B cell (primary cell): ENCODE measurements around the gene TMEM144. TPM values are rescaled to one million over a fixed set of nuclear protein-coding genes. Genes with fewer than 3 reads are reported as not detected.

Experiments
- ATAC-seq: fragments of 200-7000 bp; cut with Tn5 transposase; one replicate; pipeline ENCODE4 v1.10.0; 2021; ENCODE audit warnings: low read depth, mild to moderate bottlenecking, moderate number of reproducible peaks, moderate library complexity
- CTCF ChIA-PET: fragments of 350-600 bp; sonication (Branson Sonifier 250); formaldehyde crosslinking; loops from one replicate; lab custom pipeline; 2021; ENCODE audit warnings: antibody characterized with exemption, inconsistent platforms; lab: Charles Lee
- POLR2A ChIA-PET: fragments of 350-600 bp; sonication (Branson Sonifier 250); formaldehyde crosslinking; loops from one replicate; lab custom pipeline; 2021; ENCODE audit warnings: antibody characterized with exemption; lab: Charles Lee
- DNase-seq: peaks from one replicate; pipeline ENCODE4 v3.0.0; 2013
- H2AFZ ChIP-seq: 2 replicates; pipeline ENCODE4 v1.6.1; 2012; ENCODE audit warnings: mild to moderate bottlenecking, low read depth, low read length; ENCODE audit not compliant: insufficient read depth, poor library complexity, severe bottlenecking
- H3K27ac ChIP-seq, 2 donors: 1 replicate in 1 of 2; 2 replicates in 1 of 2; pipeline ENCODE4 v1.5.1; 2012 to 2013; ENCODE audit warnings: low read length in 2 of 2, mild to moderate bottlenecking in 2 of 2, moderate library complexity in 1 of 2
- H3K27me3 ChIP-seq, 4 experiments: fragments of 200-600 bp in 1 of 4; sonication (generic) in 1 of 4; replicated peaks in 1 of 4; 1 replicate in 2 of 4; 2 replicates in 2 of 4; pipeline versions ENCODE4 v1.6.1 to v1.7.0; 2013 to 2016; ENCODE audit warnings: low read length in 3 of 4, mild to moderate bottlenecking in 2 of 4, mixed read lengths in 1 of 4, moderate library complexity in 1 of 4; ENCODE audit not compliant: insufficient read depth in 4 of 4, control insufficient read depth in 3 of 4; ENCODE audit errors: control extremely low read depth in 1 of 4
- H3K36me3 ChIP-seq, 2 experiments: replicated peaks in 1 of 2; 1 replicate in 1 of 2; 2 replicates in 1 of 2; pipeline versions ENCODE4 v1.6.1 to v1.7.1; 2013; ENCODE audit warnings: low read length in 1 of 2; ENCODE audit not compliant: insufficient read depth in 2 of 2, control insufficient read depth in 1 of 2; ENCODE audit errors: control extremely low read depth in 1 of 2, extremely low read depth in 1 of 2
- H3K4me1 ChIP-seq, 2 donors: fragments of 200-600 bp in 1 of 2; sonication (generic) in 1 of 2; 1 replicate in 1 of 2; 2 replicates in 1 of 2; pipeline versions ENCODE4 v1.5.1 to v1.6.1; 2013 to 2017; ENCODE audit warnings: low read length in 2 of 2; ENCODE audit not compliant: control insufficient read depth in 2 of 2, insufficient read depth in 2 of 2
- H3K4me2 ChIP-seq: replicated peaks from 2 replicates; pipeline ENCODE3; 2012; ENCODE audit warnings: mild to moderate bottlenecking, low read depth, low read length; ENCODE audit not compliant: poor library complexity, severe bottlenecking
- H3K4me3 ChIP-seq, 5 experiments: fragments of 200-600 bp in 1 of 5; sonication (generic) in 1 of 5; 1 replicate in 3 of 5; 2 replicates in 2 of 5; pipeline versions ENCODE4 v1.5.1 to v1.7.0; 2011 to 2016; ENCODE audit warnings: low read length in 4 of 5, mild to moderate bottlenecking in 4 of 5, low read depth in 2 of 5, control low read depth in 1 of 5, moderate library complexity in 1 of 5; ENCODE audit not compliant: insufficient read depth in 1 of 5; ENCODE audit errors: control extremely low read depth in 1 of 5, extremely low read depth in 1 of 5
- H3K79me2 ChIP-seq: fragments of 200-600 bp; sonication (generic); one replicate; pipeline ENCODE4 v1.6.0; 2016; ENCODE audit warnings: low read length; ENCODE audit not compliant: control insufficient read depth, insufficient read depth
- H3K9ac ChIP-seq: fragments of 200-600 bp; sonication (generic); 2 replicates; pipeline ENCODE4 v1.6.1; 2017; ENCODE audit warnings: mild to moderate bottlenecking, low read length, moderate library complexity
- H3K9me3 ChIP-seq, 3 donors: one replicate each; pipeline versions ENCODE4 v1.6.1 to v1.7.1; 2013; ENCODE audit warnings: low read length in 2 of 3; ENCODE audit not compliant: control insufficient read depth in 2 of 3, insufficient read depth in 1 of 3; ENCODE audit errors: control extremely low read depth in 1 of 3
- H4K20me1 ChIP-seq: 2 replicates; pipeline ENCODE4 v1.6.0; 2012; ENCODE audit warnings: mild to moderate bottlenecking, low read length; ENCODE audit not compliant: insufficient read depth, control insufficient read depth, poor library complexity, severe bottlenecking
- H3K27ac Mint-ChIP-seq: one replicate; pipeline ENCODE4 v1.8.0; 2021; ENCODE audit warnings: mixed read lengths
- H3K27me3 Mint-ChIP-seq: one replicate; pipeline ENCODE4 v1.8.0; 2021; ENCODE audit warnings: mixed read lengths
- H3K4me1 Mint-ChIP-seq: one replicate; pipeline ENCODE4 v1.8.0; 2021; ENCODE audit warnings: mixed read lengths
- H3K4me3 Mint-ChIP-seq: one replicate; pipeline ENCODE4 v1.8.0; 2021; ENCODE audit warnings: mixed read lengths
- H3K9me3 Mint-ChIP-seq: one replicate; pipeline ENCODE4 v1.8.0; 2022; ENCODE audit warnings: mixed read lengths; ENCODE audit not compliant: insufficient read depth
- CTCF ChIP-seq: fragments of 200-600 bp; IDR thresholded peaks from one replicate; pipeline ENCODE4 v1.8.0; 2022; ENCODE audit warnings: antibody characterized with exemption, mild to moderate bottlenecking
- EZH2 ChIP-seq: IDR thresholded peaks from 2 replicates; pipeline ENCODE4 v1.6.1; 2012; ENCODE audit warnings: borderline replicate concordance, low read depth, mild to moderate bottlenecking, moderate library complexity, low read length; ENCODE audit not compliant: insufficient read depth, poor library complexity, severe bottlenecking
- WGBS: methylation state at CpG from one replicate; pipeline ENCODE4 v1.1.5; 2013; ENCODE audit warnings: missing lambda C conversion rate; ENCODE audit not compliant: insufficient coverage; 5-methylcytosine and 5-hydroxymethylcytosine counted together
- intact Hi-C: fragments of 100-400 bp; cut with micrococcal nuclease; formaldehyde crosslinking; loops from one replicate; pipeline ENCODE4 v1.10.0; 2022
- polyA plus RNA-seq: library from polyadenylated mRNA; depleted of rRNA; stranded (reverse); fragments of >200 nt; gene quantifications from 2 replicates; pipeline ENCODE4 v1.2.3, GENCODE V29; 2012
- total RNA-seq, 2 donors: library from RNA; stranded (reverse); fragments of 120-200 nt in 1 of 2; gene quantifications; 1 replicate in 1 of 2; 2 replicates in 1 of 2; pipeline versions ENCODE4 v1.2.3 to v1.2.4, GENCODE V29; 2013 to 2022

Gene TMEM144
- total and polyA plus RNA-seq, 2 donors (not counting 1 experiment from before 2014, with no cell fraction given): 0.06 to 0.07 TPM

- POLR2A ChIA-PET: no interaction called here
- Histone ChIP-seq H2AFZ (no peak overlapping the region), H3K4me3 (no peak overlapping the region)
Observed at GRCh38 chr4:158161551-158162354, 48.5 kb upstream of the TMEM144 start.

More at GRCh38 chr4:158161551-158162354, 48.5 kb upstream of the TMEM144 start:
- Histone ChIP-seq H3K36me3 (no peaks in the 10 kb centered on the region), H3K4me2 (no peak overlapping the region), H3K27ac (no peak overlapping the region), H3K9ac (no peak overlapping the region), H3K27me3 (no peaks in the 10 kb centered on the region), H3K9me3 (no peaks in the 10 kb centered on the region), H3K4me1 (no peaks in the 10 kb centered on the region), H3K79me2 (no peaks in the 10 kb centered on the region), H4K20me1 (no peaks in the 10 kb centered on the region)
- Mint-ChIP-seq H3K4me1 (no peaks in the 10 kb centered on the region), H3K9me3 (no peaks in the 10 kb centered on the region), H3K27ac (no peak overlapping the region), H3K27me3 (peaks cover 4% of the 10 kb centered on the region), H3K4me3 (no peak overlapping the region)
- DNase-seq (no peak), ATAC-seq (no peak)
- TF ChIP-seq EZH2 (no peak), CTCF (no peak)
- CTCF ChIA-PET: no interaction called here
- WGBS: 50% methylated on average over 6 of the region's 6 CpGs
- intact Hi-C loops: no loop called here
